Neural crest cell (in vitro differentiated cells): Measurements from ENCODE around the gene PHC3. TPM values are rescaled to one million over a fixed set of nuclear protein-coding genes. Genes with fewer than 3 reads are reported as not detected.

Experiments
- DNase-seq: peaks from one replicate; pipeline ENCODE4 v3.0.0; 2021; ENCODE audit warnings: low read depth, mixed read lengths, low spot score
- H3K27ac Mint-ChIP-seq: one replicate; pipeline ENCODE4 v1.8.0; 2021; ENCODE audit warnings: mild to moderate bottlenecking, mixed read lengths; ENCODE audit not compliant: unreplicated experiment
- H3K27me3 Mint-ChIP-seq: 2 replicates; pipeline ENCODE4 v1.8.0; 2021; ENCODE audit warnings: low read depth, mild to moderate bottlenecking, mixed read lengths
- H3K36me3 Mint-ChIP-seq: 2 replicates; pipeline ENCODE4 v1.8.0; 2021; ENCODE audit warnings: low read depth, mild to moderate bottlenecking, mixed read lengths
- H3K4me1 Mint-ChIP-seq: 2 replicates; pipeline ENCODE4 v1.8.0; 2021; ENCODE audit warnings: mixed read lengths
- H3K4me3 Mint-ChIP-seq: one replicate; pipeline ENCODE4 v1.8.0; 2021; ENCODE audit warnings: mild to moderate bottlenecking, mixed read lengths
- H3K9me3 Mint-ChIP-seq: 2 replicates; pipeline ENCODE4 v1.8.0; 2021; ENCODE audit warnings: mixed read lengths
- total RNA-seq: library from RNA; stranded (reverse); gene quantifications from 2 replicates; pipeline ENCODE4 v1.2.1, GENCODE V29; 2021
- TF ChIP-seq, protein P1 (sequence below): fragments of 200-600 bp; sonication (generic); conservative IDR thresholded peaks from 2 replicates; pipeline ENCODE4 v1.5.0; 2021; ENCODE audit warnings: antibody characterized with exemption, mild to moderate bottlenecking

PHC3 gene
- total RNA-seq, 1 donor from 2014 or later: 35.2 TPM

DNA sequence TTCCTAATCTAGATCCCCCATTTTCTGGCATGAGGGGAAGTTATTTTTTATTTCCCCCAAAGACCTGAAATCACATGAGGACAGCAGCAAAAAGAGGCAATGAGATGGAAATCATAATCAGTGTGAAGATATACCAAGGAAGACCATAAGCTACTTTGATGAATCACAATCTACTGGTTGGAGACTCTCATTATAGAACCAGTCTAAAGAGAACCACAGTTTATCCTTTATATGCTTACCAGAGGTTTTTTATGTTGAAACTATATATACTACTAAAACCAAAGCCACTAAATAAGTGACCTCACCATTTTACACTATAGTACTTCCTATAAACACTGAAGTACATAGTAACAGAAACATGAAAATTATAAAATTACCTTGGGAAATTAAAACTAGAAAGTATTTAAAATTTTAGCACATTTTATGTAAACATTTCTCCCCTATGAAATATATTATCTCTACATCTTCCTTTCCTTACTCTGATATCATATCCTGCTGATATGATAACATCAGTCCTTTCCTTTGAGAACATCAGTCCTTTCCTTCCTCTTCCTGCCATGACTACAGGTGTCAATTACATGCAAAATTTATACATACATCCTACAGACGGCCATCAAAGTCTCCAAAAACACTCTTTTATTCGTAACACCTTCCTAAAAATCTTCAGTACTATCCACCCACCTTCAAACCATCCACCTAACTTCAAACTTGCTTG lies 71.8 kb downstream of the PHC3 start:
- H3K36me3 Mint-ChIP-seq: peaks cover 6% of the 10 kb centered on the region
- no peak overlapping the region for H3K4me3 Mint-ChIP-seq
- no peaks in the 10 kb centered on the region for H3K4me1 Mint-ChIP-seq
- no peak overlapping the region for H3K27ac Mint-ChIP-seq
- DNase-seq: no peak
- H3K27me3 Mint-ChIP-seq: no peaks in the 10 kb centered on the region
- H3K9me3 Mint-ChIP-seq: no peaks in the 10 kb centered on the region
- TF ChIP-seq, protein P1, sequence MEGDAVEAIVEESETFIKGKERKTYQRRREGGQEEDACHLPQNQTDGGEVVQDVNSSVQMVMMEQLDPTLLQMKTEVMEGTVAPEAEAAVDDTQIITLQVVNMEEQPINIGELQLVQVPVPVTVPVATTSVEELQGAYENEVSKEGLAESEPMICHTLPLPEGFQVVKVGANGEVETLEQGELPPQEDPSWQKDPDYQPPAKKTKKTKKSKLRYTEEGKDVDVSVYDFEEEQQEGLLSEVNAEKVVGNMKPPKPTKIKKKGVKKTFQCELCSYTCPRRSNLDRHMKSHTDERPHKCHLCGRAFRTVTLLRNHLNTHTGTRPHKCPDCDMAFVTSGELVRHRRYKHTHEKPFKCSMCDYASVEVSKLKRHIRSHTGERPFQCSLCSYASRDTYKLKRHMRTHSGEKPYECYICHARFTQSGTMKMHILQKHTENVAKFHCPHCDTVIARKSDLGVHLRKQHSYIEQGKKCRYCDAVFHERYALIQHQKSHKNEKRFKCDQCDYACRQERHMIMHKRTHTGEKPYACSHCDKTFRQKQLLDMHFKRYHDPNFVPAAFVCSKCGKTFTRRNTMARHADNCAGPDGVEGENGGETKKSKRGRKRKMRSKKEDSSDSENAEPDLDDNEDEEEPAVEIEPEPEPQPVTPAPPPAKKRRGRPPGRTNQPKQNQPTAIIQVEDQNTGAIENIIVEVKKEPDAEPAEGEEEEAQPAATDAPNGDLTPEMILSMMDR: no peak

DNA sequence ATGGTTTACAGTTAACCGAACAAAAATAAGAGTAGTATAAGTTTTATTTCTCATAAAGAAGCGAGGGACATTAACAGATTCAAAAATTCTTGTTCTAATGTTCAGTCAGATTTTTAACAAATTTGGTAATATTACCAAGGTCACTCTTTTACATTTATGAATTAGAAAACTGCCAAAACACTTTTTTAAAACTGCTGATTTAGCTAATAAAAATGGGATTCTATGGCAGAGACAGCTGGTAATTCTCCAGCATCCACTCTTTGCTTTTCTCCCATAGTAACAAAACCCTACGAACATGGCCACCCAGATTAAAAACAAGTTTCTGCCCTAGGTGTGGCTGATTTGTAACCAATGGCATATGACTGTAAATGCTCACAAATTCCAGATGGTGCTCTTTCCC lies 72.6 kb downstream of the PHC3 start:
- H3K4me3 Mint-ChIP-seq: no peak overlapping the region
- H3K4me1 Mint-ChIP-seq: no peaks in the 10 kb centered on the region
- TF ChIP-seq, protein P1: no peak

DNA sequence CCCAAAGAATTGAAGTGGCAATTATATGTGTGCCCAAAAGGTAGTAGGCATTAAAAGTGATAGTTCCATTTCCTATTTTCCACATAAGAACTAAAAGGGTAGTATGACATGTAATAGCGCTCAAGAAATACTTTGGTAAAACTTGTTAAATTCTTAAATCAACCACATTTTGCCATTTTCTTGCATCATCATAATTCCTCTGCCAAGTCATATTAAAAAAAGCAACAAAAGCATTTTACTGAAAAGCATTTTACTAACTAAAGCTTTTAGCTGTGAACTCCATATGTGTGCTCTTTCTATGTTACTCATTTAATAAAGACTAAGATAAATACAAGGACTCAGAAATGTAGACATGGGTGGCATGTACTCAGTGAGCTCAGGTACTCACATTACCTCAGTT lies 73.6 kb downstream of the PHC3 start:
- H3K27ac Mint-ChIP-seq: no peak overlapping the region
- no peaks in the 10 kb centered on the region for H3K27me3 Mint-ChIP-seq
- H3K36me3 Mint-ChIP-seq: peaks cover 2% of the 10 kb centered on the region
- TF ChIP-seq, protein P1: no peak
- no peak overlapping the region for H3K4me3 Mint-ChIP-seq
- no peak for DNase-seq
- H3K4me1 Mint-ChIP-seq: no peaks in the 10 kb centered on the region
- H3K9me3 Mint-ChIP-seq: no peaks in the 10 kb centered on the region

More for the DNA sequence above, 72.6 kb downstream of the PHC3 start:
- Mint-ChIP-seq H3K9me3 (no peaks in the 10 kb centered on the region), H3K27ac (no peak overlapping the region), H3K36me3 (peaks cover 6% of the 10 kb centered on the region), H3K27me3 (no peaks in the 10 kb centered on the region)
- DNase-seq: no peak

DNA sequence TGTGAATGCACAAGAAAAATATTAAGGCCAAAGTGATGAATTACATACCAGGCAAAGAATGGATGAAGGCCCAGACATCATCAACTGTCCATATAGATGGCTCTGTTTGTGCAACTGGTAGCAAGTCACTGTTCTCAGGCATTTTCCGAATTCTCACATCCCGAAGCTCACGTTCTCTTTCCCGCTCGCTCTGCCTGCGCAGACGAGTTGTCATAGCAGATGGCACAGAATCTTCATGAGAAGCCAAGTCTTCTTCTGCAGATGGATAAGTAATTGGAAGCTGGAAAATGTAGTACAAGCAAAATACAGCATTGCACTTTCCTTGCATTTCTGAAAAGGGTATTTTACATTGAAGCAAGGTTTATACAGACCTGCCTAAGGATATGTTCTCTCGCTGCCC lies 79.1 kb downstream of the PHC3 start:
- Mint-ChIP-seq H3K27ac (no peak overlapping the region), H3K4me1 (no peaks in the 10 kb centered on the region), H3K9me3 (no peaks in the 10 kb centered on the region), H3K27me3 (no peaks in the 10 kb centered on the region), H3K4me3 (no peak overlapping the region), H3K36me3 (peaks cover 7% of the 10 kb centered on the region)
- TF ChIP-seq, protein P1: no peak
- DNase-seq: no peak

DNA sequence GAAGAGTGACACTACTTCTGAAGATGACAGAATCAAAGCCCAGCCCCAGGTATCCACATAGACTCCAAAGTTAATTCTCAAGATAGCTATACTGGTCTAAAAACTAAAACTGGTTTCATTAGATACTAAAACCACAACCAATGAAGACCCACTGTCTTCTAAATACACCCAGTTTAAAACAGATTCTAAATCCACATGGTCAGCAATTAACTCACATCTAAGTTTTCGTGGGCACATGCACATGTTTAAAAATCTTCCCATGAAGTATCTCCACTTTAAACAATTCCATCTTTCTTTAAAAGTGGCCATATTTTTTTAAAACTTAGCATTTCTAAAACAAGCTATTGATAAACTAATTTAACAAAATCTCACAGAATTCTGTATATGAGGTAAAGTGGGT lies 80.6 kb downstream of the PHC3 start:
- Mint-ChIP-seq H3K36me3 (peaks cover 7% of the 10 kb centered on the region), H3K27ac (no peak overlapping the region), H3K9me3 (no peaks in the 10 kb centered on the region), H3K4me1 (no peaks in the 10 kb centered on the region), H3K27me3 (no peaks in the 10 kb centered on the region), H3K4me3 (no peak overlapping the region)
- no peak for DNase-seq
- TF ChIP-seq, protein P1: no peak
